A549 (cell line): ENCODE results near the gene WDR72. TPM values are rescaled to one million over a fixed set of nuclear protein-coding genes. Genes with fewer than 3 reads are reported as not detected.
A peak's percentile ranks its signal among the peaks of the same experiment; 100 is the strongest.

ENCODE experiments used
- ATAC-seq, 2 experiments: fragments of 200-7000 bp in 1 of 2; fragments of >200 bp in 1 of 2; cut with Nextera tagmentation in 1 of 2; cut with Tn5 transposase in 1 of 2; 3 replicates each; pipeline versions ENCODE4 v1.8.0 to v1.9.1; 2018 to 2020; ENCODE audit warnings: mild to moderate bottlenecking in 1 of 2, moderate library complexity in 1 of 2
- CTCF ChIA-PET: fragments of 300-600 bp; sonication (Branson Sonifier 250); formaldehyde crosslinking; extraction: SDS; loops from one replicate; lab custom pipeline; 2021; ENCODE audit warnings: antibody characterized with exemption, inconsistent platforms; lab: Yijun Ruan, JAX
- POLR2A ChIA-PET: fragments of 350-600 bp; formaldehyde crosslinking; extraction: SDS; loops from one replicate; lab custom pipeline; 2021; ENCODE audit warnings: antibody characterized with exemption, inconsistent platforms; lab: Yijun Ruan, JAX
- DNase-seq, 2 experiments: peaks; one replicate each; pipeline versions ENCODE4 v3.0.0 to v3.0.0-alpha.2; 2011 to 2016; ENCODE audit warnings: low read depth in 1 of 2, low spot score in 1 of 2
- FAIRE-seq: peaks from 2 replicates; lab custom pipeline; 2011; peaks lifted over from hg19 to GRCh38; lab: Jason Lieb, UNC
- H3K27ac ChIP-seq, 2 experiments: fragments of >200 bp; sonication (Bioruptor Twin); formaldehyde crosslinking; 3 replicates each; pipeline ENCODE4 v1.5.1; 2016 to 2017
- H3K4me1 ChIP-seq: fragments of >200 bp; sonication (Bioruptor Twin); formaldehyde crosslinking; 3 replicates; pipeline ENCODE4 v1.6.1; 2016
- H3K4me2 ChIP-seq: fragments of >200 bp; sonication (Bioruptor Twin); formaldehyde crosslinking; 3 replicates; pipeline ENCODE4 v1.6.1; 2016
- H3K4me3 ChIP-seq: fragments of >200 bp; sonication (Bioruptor Twin); formaldehyde crosslinking; 3 replicates; pipeline ENCODE4 v1.5.1; 2016
- H3K9me3 ChIP-seq: fragments of >200 bp; sonication (Bioruptor Twin); formaldehyde crosslinking; 3 replicates; pipeline ENCODE4 v1.6.1; 2016
- ATOH8 ChIP-seq: fragments of 250-450 bp; sonication (Bioruptor Pico); IDR thresholded peaks from 2 replicates; pipeline ENCODE4 v1.5.0; 2020; ENCODE audit warnings: low read depth, mild to moderate bottlenecking, moderate library complexity
- BCL3 ChIP-seq: fragments of >200 bp; sonication (Bioruptor Twin); formaldehyde crosslinking; IDR thresholded peaks from 3 replicates; pipeline ENCODE4 v1.6.1; 2016
- BHLHE40 ChIP-seq: IDR thresholded peaks from 2 replicates; pipeline ENCODE4 v1.6.1; 2012; ENCODE audit warnings: low read depth, low read length, inconsistent platforms
- CBX8 ChIP-seq: fragments of 200-600 bp; sonication (generic); IDR thresholded peaks from 2 replicates; pipeline ENCODE4 v1.6.1; 2016
- CTCF ChIP-seq: fragments of >200 bp; sonication (Bioruptor Twin); formaldehyde crosslinking; IDR thresholded peaks from 3 replicates; pipeline ENCODE4 v1.5.1; 2016
- EHF ChIP-seq: fragments of 250-450 bp; sonication (Bioruptor Pico); IDR thresholded peaks from 2 replicates; pipeline ENCODE4 v1.5.0; 2020; ENCODE audit warnings: mild to moderate bottlenecking
- ESRRA ChIP-seq: fragments of 150-350 bp; IDR thresholded peaks from 2 replicates; pipeline ENCODE4 v1.6.1; 2014; ENCODE audit warnings: mild to moderate bottlenecking, low read length, borderline replicate concordance
- FOXS1 ChIP-seq: fragments of 250-450 bp; sonication (Bioruptor Pico); IDR thresholded peaks from 2 replicates; pipeline ENCODE4 v1.5.0; 2020; ENCODE audit warnings: mild to moderate bottlenecking, moderate library complexity
- GATA3 ChIP-seq: IDR thresholded peaks from 2 replicates; pipeline ENCODE4 v1.6.1; 2012; ENCODE audit warnings: borderline replicate concordance
- HEYL ChIP-seq: fragments of 250-450 bp; sonication (Bioruptor Pico); IDR thresholded peaks from 2 replicates; pipeline ENCODE4 v1.8.0; 2021; ENCODE audit warnings: mild to moderate bottlenecking, moderate library complexity
- HOXA7 ChIP-seq: fragments of 250-450 bp; sonication (Bioruptor Pico); IDR thresholded peaks from 2 replicates; pipeline ENCODE4 v1.5.0; 2020; ENCODE audit warnings: mild to moderate bottlenecking, moderate library complexity
- JUN ChIP-seq, 2 experiments: fragments of >200 bp; sonication (Bioruptor Twin); formaldehyde crosslinking; IDR thresholded peaks; 2 replicates in 1 of 2; 3 replicates in 1 of 2; pipeline ENCODE4 v1.6.1; 2016 to 2017
- JUNB ChIP-seq: fragments of >200 bp; sonication (Bioruptor Twin); formaldehyde crosslinking; IDR thresholded peaks from 2 replicates; pipeline ENCODE4 v1.6.1; 2016
- KDM5A ChIP-seq: fragments of 200-600 bp; sonication (generic); IDR thresholded peaks from 2 replicates; pipeline ENCODE4 v1.6.1; 2016; ENCODE audit warnings: antibody characterized with exemption, mild to moderate bottlenecking
- MAFK ChIP-seq: fragments of 450-650 bp; IDR thresholded peaks from 2 replicates; pipeline ENCODE4 v1.6.1; 2014; ENCODE audit not compliant: partially characterized antibody
- MAX ChIP-seq: IDR thresholded peaks from 2 replicates; pipeline ENCODE4 v1.6.1; 2012
- NPAS2 ChIP-seq: fragments of 250-450 bp; sonication (Bioruptor Pico); IDR thresholded peaks from 2 replicates; pipeline ENCODE4 v1.8.0; 2022; ENCODE audit warnings: mild to moderate bottlenecking, moderate library complexity, borderline replicate concordance
- PBX3 ChIP-seq: IDR thresholded peaks from 2 replicates; pipeline ENCODE4 v1.6.1; 2012
- PHF8 ChIP-seq: fragments of 200-600 bp; sonication (generic); IDR thresholded peaks from 2 replicates; pipeline ENCODE4 v1.6.1; 2016; ENCODE audit warnings: low read depth, mild to moderate bottlenecking, antibody characterized with exemption, moderate library complexity, borderline replicate concordance
- RAD21 ChIP-seq, 2 experiments: fragments of >200 bp in 1 of 2; sonication (Bioruptor Twin) in 1 of 2; formaldehyde crosslinking in 1 of 2; IDR thresholded peaks in 1 of 2; conservative IDR thresholded peaks in 1 of 2; 2 replicates in 1 of 2; 3 replicates in 1 of 2; pipeline ENCODE4 v1.6.1; 2012 to 2018; ENCODE audit warnings: inconsistent platforms in 1 of 2
- RCOR1 ChIP-seq: fragments of 150-350 bp; IDR thresholded peaks from 2 replicates; pipeline ENCODE4 v1.6.1; 2014; ENCODE audit warnings: antibody characterized with exemption, low read length, low read depth
- SMC3 ChIP-seq: fragments of >200 bp; sonication (Bioruptor Twin); formaldehyde crosslinking; IDR thresholded peaks from 3 replicates; pipeline ENCODE4 v1.6.1; 2018; ENCODE audit warnings: inconsistent platforms
- ZFP36 ChIP-seq: fragments of 450-650 bp; IDR thresholded peaks from 2 replicates; pipeline ENCODE4 v1.6.1; 2014; ENCODE audit warnings: borderline replicate concordance; ENCODE audit not compliant: partially characterized antibody
- WGBS: methylation state at CpG from one replicate; pipeline ENCODE4 v1.1.6; 2017; ENCODE audit errors: missing lambda C conversion rate; 5-methylcytosine and 5-hydroxymethylcytosine counted together
- polyA minus RNA-seq: library from RNA; depleted of rRNA, polyadenylated mRNA; stranded (reverse); fragments of >200 nt; gene quantifications from 2 replicates; pipeline ENCODE4 v1.2.3, GENCODE V29; 2011; rRNA and poly(A)+ RNA removed
- polyA plus RNA-seq, 4 experiments: library from polyadenylated mRNA; depleted of rRNA in 3 of 4; stranded (reverse); fragments of >200 nt; fragmentation: RNase III in 1 of 4; extraction: RNeasy Plus Mini Kit Qiagen cat#74134 plus additional on column Dnase treatment in 1 of 4; gene quantifications; 2 replicates in 3 of 4; 3 replicates in 1 of 4; pipeline ENCODE4 v1.2.3, GENCODE V29; 2011 to 2017

WDR72 gene
- polyA plus RNA-seq (2011; rRNA removed) (24.6 and 28.5 TPM in 2 replicates), polyA plus RNA-seq (2017; fragmentation: RNase III; extraction: RNeasy Plus Mini Kit Qiagen cat#74134 plus additional on column Dnase treatment) (11.1 to 12.3 TPM (median 12.0 TPM) in 3 replicates), polyA minus RNA-seq (27.8 and 30.6 TPM in 2 replicates)
- polyA plus RNA-seq (2012; cell fraction: cytosol; rRNA removed), result 4.2 and 5.5 TPM in 2 replicates
- 5.5 and 6.4 TPM in 2 replicates for polyA plus RNA-seq (2012; cell fraction: nucleus; rRNA removed)

- ChIA-PET POLR2A (no interaction called here), CTCF (no interaction called here)
- ATAC-seq (no peak), FAIRE-seq (no peak), DNase-seq (no peak)
- 86% methylated on average over 8 of the region's 45 CpGs for WGBS
- Histone ChIP-seq H3K4me1 (no peaks in the 10 kb centered on the region), H3K27ac (no peak within 1 kb of the TSS), H3K4me3 (no peak within 1 kb of the TSS), H3K4me2 (no peak within 1 kb of the TSS)
- TF ChIP-seq PHF8 (no peak), ZFP36 (no peak), PBX3 (no peak), MAFK (no peak), HOXA7 (no peak), NPAS2 (CRISPR knock-in tag) (no peak), CBX8 (no peak), HEYL (CRISPR knock-in tag) (no peak), CTCF (no peak), JUN (IDR thresholded peaks at IDR 0.05) (no peak), ESRRA (no peak), RAD21 (conservative IDR thresholded peaks at IDR 0.05 in 1 of 2, IDR thresholded peaks at IDR 0.05 in 1 of 2) (no peak), KDM5A (no peak), ATOH8 (CRISPR knock-in tag) (no peak), GATA3 (no peak), EHF (CRISPR knock-in tag) (no peak), JUNB (no peak)
- TF ChIP-seq, all 56 proteins: peak for 0
- H3K9me3 ChIP-seq, result no peaks in the 10 kb centered on the region
These were observed at the start of gene WDR72 for GRCh38 chr15:53759411-53759931. Gene WDR72, minus strand, starts transcription at chr15:53759663. Its CDS starts 26,514 bp downstream, at chr15:53733149.

- no peak overlapping the region for H3K27ac ChIP-seq
- 53% methylated on average over 5 of the region's 5 CpGs for WGBS
- FAIRE-seq (no peak), ATAC-seq (peak; percentile 39 to 49; a peak in 1 of 6 replicates), DNase-seq (peak in 1 of 2 experiments; percentile 3)
- H3K4me1 ChIP-seq, result peaks cover 4% of the 10 kb centered on the region; the same call in 2 of the 3 replicates
- H3K4me2 ChIP-seq, result no peak overlapping the region
- H3K9me3 ChIP-seq, result no peaks in the 10 kb centered on the region
- no peak overlapping the region for H3K4me3 ChIP-seq
- ChIA-PET CTCF (interaction anchor here (0.7 to 1.4 kb wide), 5 partner anchors 55 to 931 kb away, joined by 3 to 4 read pairs (median 3); no protein-coding TSS in a partner anchor), POLR2A (no interaction called here)
- TF ChIP-seq RCOR1, result no peak
- TF ChIP-seq BCL3, result no peak
- no peak for TF ChIP-seq BHLHE40
- TF ChIP-seq JUN (IDR thresholded peaks at IDR 0.05), result no peak
- TF ChIP-seq SMC3, result peak; percentile 48; the same call in 2 of the 3 replicates
- TF ChIP-seq ZFP36, result no peak
- peak; percentile 55 for TF ChIP-seq CTCF
- peak; percentile 53 to 54 for TF ChIP-seq RAD21 (conservative IDR thresholded peaks at IDR 0.05 in 1 of 2, IDR thresholded peaks at IDR 0.05 in 1 of 2)
- TF ChIP-seq FOXS1 (CRISPR knock-in tag), result no peak
- no peak for TF ChIP-seq MAX
These were observed 48.7 kb upstream of the WDR72 start for GRCh38 chr15:53808058-53808706.
